ENCODE results near the gene IL27RA.

GRCh38 chr19:13999085-13999484, 32.5 kb upstream of the IL27RA start:
- TF ChIP-seq CTCF (conservative IDR thresholded peaks at IDR 0.05; ENCODE audit: low read length), result no peak
- no peak for TF ChIP-seq EZH2phosphoT487 (IDR thresholded peaks at IDR 0.05; ENCODE audit: borderline replicate concordance)
